ENCODE measurements around the gene SYNGR1.
A peak's percentile ranks its signal among the peaks of the same experiment; 100 is the strongest.

SYNGR1 gene

DNA sequence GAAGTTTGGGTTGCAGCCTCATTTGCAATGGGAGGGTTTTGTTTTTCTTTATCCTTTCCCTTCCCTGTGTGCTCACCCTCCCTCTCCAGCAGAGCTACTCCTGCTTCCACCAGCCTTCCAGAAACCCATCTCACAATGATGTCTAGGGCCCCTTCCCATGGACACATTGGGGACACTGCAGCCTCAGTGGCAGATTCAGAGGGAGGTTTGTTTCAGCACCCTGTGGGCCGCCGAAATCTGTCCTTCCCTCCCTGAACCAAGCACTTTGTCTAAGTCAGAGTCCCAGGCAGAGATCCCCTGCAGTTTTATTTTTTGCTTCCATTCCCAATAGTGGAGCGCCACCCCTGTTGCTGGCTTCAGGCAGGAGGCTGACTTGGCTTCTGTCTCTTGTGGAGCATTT, 8.6 kb upstream of the SYNGR1 start:
- POLR2A ChIA-PET, result no interaction called here

DNA sequence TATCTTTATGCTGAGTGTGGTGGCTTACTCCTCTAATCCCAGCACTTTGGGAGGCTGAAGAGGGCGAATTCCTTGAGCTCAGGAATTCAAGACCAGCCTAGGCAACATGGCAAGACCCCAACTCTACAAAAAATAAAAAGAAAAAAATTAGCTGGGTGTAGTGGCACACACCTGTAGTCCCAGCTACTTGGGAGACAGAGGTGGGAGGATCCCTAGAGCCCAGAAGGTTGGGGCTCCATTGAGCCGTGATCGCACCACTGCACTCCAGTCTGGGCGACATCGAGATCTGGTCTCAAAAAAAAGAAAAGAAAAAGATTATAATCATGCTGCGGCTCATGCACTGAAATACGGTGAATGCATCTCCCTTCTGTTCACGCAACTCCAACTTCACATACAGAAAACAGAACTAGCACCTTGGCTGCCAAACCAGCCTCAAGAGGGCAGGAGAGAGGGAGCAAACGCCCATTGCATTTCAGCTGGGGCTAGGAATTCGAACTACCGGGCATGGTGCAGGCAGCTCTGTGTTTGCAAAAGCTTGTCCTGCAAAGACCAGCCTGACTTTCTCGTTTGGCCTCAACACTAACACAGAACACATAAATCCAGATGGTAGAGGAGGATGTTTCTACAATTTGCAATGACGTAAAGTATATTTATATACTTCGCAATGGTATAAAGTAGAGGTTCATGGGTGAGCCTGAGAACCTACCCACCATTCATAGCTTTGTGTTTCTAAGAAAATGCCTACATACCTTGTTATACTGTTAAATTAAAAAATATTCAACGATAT, 6.3 kb upstream of the SYNGR1 start:
- peak; percentile 67 to 84 (median 79) for DNase-seq
- Histone ChIP-seq H3K4me3 (ENCODE audit: control insufficient read depth in 1 of 7, extremely low read depth in 1 of 7, insufficient read depth in 4 of 7, low read depth in 2 of 7, low read length in 6 of 7) (peak overlapping the region in 1 of 7 experiments; percentile 42), H3K4me1 (ENCODE audit: control extremely low read depth in 1 of 4, control insufficient read depth in 4 of 4, insufficient read depth in 4 of 4, low read length in 3 of 4) (peaks cover 0 to 9% (median 8%) of the 10 kb centered on the region in 4 experiments), H3K27me3 (replicated peaks in 2 of 5; ENCODE audit: control insufficient read depth in 4 of 5, insufficient read depth in 5 of 5, low read length in 4 of 5) (no peaks in the 10 kb centered on the region), H3K27ac (ENCODE audit: insufficient read depth in 1 of 2, low read depth in 1 of 2, low read length in 2 of 2, poor library complexity in 1 of 2, severe bottlenecking in 2 of 2) (no peak overlapping the region), H3K9me3 (ENCODE audit: control extremely low read depth in 1 of 5, control insufficient read depth in 4 of 5, insufficient read depth in 2 of 5, low read depth in 1 of 5, low read length in 4 of 5) (no peaks in the 10 kb centered on the region), H3K36me3 (ENCODE audit: control insufficient read depth in 4 of 4, insufficient read depth in 4 of 4, low read length in 3 of 4) (no peaks in the 10 kb centered on the region)
- 12% methylated on average over 8 of the region's 15 CpGs for WGBS (ENCODE audit: insufficient coverage)
- ChIA-PET CTCF (interaction anchor here (0.7 to 3.8 kb wide), 17 partner anchors 9 to 208 kb away, joined by 3 to 24 read pairs (median 5); partner anchors contain the start of genes ATF4, RPL3 and TAB1), POLR2A (interaction anchor here (0.7 kb wide), 1 partner anchor 615 kb away, joined by 3 read pairs; no protein-coding TSS in a partner anchor)

More for the DNA sequence above, 8.6 kb upstream of the SYNGR1 start:
- Histone ChIP-seq H3K27me3 (replicated peaks in 2 of 5; ENCODE audit: control insufficient read depth in 4 of 5, insufficient read depth in 5 of 5, low read length in 4 of 5) (no peaks in the 10 kb centered on the region), H3K4me3 (ENCODE audit: control insufficient read depth in 1 of 7, extremely low read depth in 1 of 7, insufficient read depth in 4 of 7, low read depth in 2 of 7, low read length in 6 of 7) (no peak overlapping the region), H3K4me1 (ENCODE audit: control extremely low read depth in 1 of 4, control insufficient read depth in 4 of 4, insufficient read depth in 4 of 4, low read length in 3 of 4) (peaks cover 0 to 8% (median 7%) of the 10 kb centered on the region in 4 experiments), H3K36me3 (ENCODE audit: control insufficient read depth in 4 of 4, insufficient read depth in 4 of 4, low read length in 3 of 4) (no peaks in the 10 kb centered on the region), H3K9me3 (ENCODE audit: control extremely low read depth in 1 of 5, control insufficient read depth in 4 of 5, insufficient read depth in 2 of 5, low read depth in 1 of 5, low read length in 4 of 5) (no peaks in the 10 kb centered on the region), H3K27ac (ENCODE audit: insufficient read depth in 1 of 2, low read depth in 1 of 2, low read length in 2 of 2, poor library complexity in 1 of 2, severe bottlenecking in 2 of 2) (no peak overlapping the region)
- no peak for DNase-seq
- WGBS (ENCODE audit: insufficient coverage), result 93% methylated on average over 3 of the region's 3 CpGs
- CTCF ChIA-PET, result no interaction called here

DNA sequence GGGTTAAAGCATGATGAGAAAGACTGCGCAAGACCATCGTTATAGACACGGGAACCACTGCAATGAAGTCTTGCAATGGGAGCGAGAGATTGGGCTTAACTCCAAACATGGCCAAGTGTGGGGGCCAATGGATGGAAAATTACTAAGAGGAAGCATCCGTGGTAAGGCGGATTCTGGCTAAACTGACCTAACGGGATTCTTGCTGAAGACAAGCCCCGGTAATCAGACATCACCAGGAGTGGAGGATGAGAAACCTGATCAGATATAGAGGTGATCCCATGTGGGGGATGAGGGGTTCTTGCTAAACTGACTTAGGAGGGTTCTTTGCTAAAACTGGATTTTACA, 5.8 kb upstream of the SYNGR1 start:
- no peak overlapping the region for H3K27ac ChIP-seq (ENCODE audit: insufficient read depth in 1 of 2, low read depth in 1 of 2, low read length in 2 of 2, poor library complexity in 1 of 2, severe bottlenecking in 2 of 2)
- H3K4me1 ChIP-seq (ENCODE audit: control extremely low read depth in 1 of 4, control insufficient read depth in 4 of 4, insufficient read depth in 4 of 4, low read length in 3 of 4), result peaks cover 5 to 15% (median 14%) of the 10 kb centered on the region in 4 experiments
- H3K4me3 ChIP-seq (ENCODE audit: control insufficient read depth in 1 of 7, extremely low read depth in 1 of 7, insufficient read depth in 4 of 7, low read depth in 2 of 7, low read length in 6 of 7), result no peak overlapping the region
- no peaks in the 10 kb centered on the region for H3K36me3 ChIP-seq (ENCODE audit: control insufficient read depth in 4 of 4, insufficient read depth in 4 of 4, low read length in 3 of 4)
- 92% methylated on average over 8 of the region's 8 CpGs for WGBS (ENCODE audit: insufficient coverage)
- ChIA-PET CTCF (interaction anchor here (0.7 to 3.8 kb wide), 15 partner anchors 9 to 209 kb away, joined by 3 to 24 read pairs (median 5); partner anchors contain the start of genes ATF4, RPL3 and TAB1), POLR2A (interaction anchor here (0.7 kb wide), 1 partner anchor 615 kb away, joined by 3 read pairs; no protein-coding TSS in a partner anchor)
- DNase-seq, result no peak
- H3K27me3 ChIP-seq (replicated peaks in 2 of 5; ENCODE audit: control insufficient read depth in 4 of 5, insufficient read depth in 5 of 5, low read length in 4 of 5), result no peaks in the 10 kb centered on the region
- H3K9me3 ChIP-seq (ENCODE audit: control extremely low read depth in 1 of 5, control insufficient read depth in 4 of 5, insufficient read depth in 2 of 5, low read depth in 1 of 5, low read length in 4 of 5), result no peaks in the 10 kb centered on the region

DNA sequence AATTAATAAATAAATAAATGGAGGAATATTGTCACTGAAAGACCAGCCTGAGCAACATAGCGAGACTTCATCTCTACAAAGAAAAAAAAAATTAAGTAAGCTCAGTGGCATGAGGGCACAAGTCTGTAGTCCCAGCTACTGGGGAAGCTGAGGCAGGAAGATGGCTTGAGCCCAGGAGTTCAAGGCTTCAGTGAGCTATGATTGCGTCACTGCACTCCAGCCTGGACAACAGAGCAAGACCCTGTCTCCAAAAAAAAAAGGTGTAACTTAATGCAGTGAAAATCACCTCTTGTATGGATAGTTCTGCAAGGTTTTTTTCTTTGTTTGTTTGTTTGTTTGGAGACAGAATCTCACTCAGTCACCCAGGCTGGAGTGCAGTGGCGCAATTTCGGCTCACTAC, 4.6 kb upstream of the SYNGR1 start:
- no peaks in the 10 kb centered on the region for H3K36me3 ChIP-seq (ENCODE audit: control insufficient read depth in 4 of 4, insufficient read depth in 4 of 4, low read length in 3 of 4)
- no peaks in the 10 kb centered on the region for H3K9me3 ChIP-seq (ENCODE audit: control extremely low read depth in 1 of 5, control insufficient read depth in 4 of 5, insufficient read depth in 2 of 5, low read depth in 1 of 5, low read length in 4 of 5)
- ChIA-PET CTCF (interaction anchor here (1.0 to 3.8 kb wide), 5 partner anchors 13 to 167 kb away, joined by 3 to 24 read pairs (median 3); partner anchors contain the start of gene RPL3), POLR2A (interaction anchor here (0.5 to 0.6 kb wide), 2 partner anchors 26 to 53 kb away, joined by 3 to 5 read pairs; no protein-coding TSS in a partner anchor)
- no peaks in the 10 kb centered on the region for H3K27me3 ChIP-seq (replicated peaks in 2 of 5; ENCODE audit: control insufficient read depth in 4 of 5, insufficient read depth in 5 of 5, low read length in 4 of 5)
- 90% methylated on average over 2 of the region's 4 CpGs for WGBS (ENCODE audit: insufficient coverage)
- no peak for DNase-seq
- peaks cover 5 to 22% (median 19%) of the 10 kb centered on the region in 4 experiments for H3K4me1 ChIP-seq (ENCODE audit: control extremely low read depth in 1 of 4, control insufficient read depth in 4 of 4, insufficient read depth in 4 of 4, low read length in 3 of 4)
- no peak overlapping the region for H3K27ac ChIP-seq (ENCODE audit: insufficient read depth in 1 of 2, low read depth in 1 of 2, low read length in 2 of 2, poor library complexity in 1 of 2, severe bottlenecking in 2 of 2)
- no peak overlapping the region for H3K4me3 ChIP-seq (ENCODE audit: control insufficient read depth in 1 of 7, extremely low read depth in 1 of 7, insufficient read depth in 4 of 7, low read depth in 2 of 7, low read length in 6 of 7)

DNA sequence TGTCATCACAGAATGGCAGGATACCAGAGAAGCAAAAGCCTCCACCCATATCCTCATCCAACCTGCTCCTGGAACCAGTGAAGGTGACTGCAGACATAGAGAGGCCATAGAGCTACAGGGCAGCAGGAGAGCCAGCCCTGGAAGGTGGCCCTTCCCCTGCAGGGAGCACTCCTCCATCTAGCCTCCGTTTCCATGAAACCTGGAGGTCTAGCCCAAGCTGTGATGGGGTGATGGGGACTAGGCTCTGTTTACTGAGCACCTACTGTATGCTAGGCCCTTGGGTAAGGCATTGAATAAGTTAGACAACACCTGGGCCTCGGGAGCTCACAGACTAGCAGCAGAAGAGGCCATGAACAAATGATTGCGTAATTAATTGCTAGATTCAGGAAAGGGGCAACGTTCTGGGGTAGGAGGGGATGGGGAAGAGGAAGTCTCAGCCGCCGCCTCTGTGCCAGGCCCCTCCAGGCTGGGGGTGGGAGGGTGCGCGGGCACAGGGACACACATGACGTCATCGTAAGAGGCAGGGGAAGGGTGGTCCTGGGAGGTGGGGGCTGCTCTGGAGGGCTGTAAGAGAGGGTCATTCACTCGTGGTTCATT, 784 bp upstream of the SYNGR1 start:
- ChIA-PET POLR2A (interaction anchor here (2.2 kb wide), 1 partner anchor 30 kb away, joined by 11 read pairs; the partner anchor contains the start of gene RPL3), CTCF (interaction anchor here (0.6 to 1.4 kb wide), 8 partner anchors 15 to 180 kb away, joined by 3 to 4 read pairs (median 4); no protein-coding TSS in a partner anchor)
- Histone ChIP-seq H3K4me3 (ENCODE audit: control insufficient read depth in 1 of 7, extremely low read depth in 1 of 7, insufficient read depth in 4 of 7, low read depth in 2 of 7, low read length in 6 of 7) (peak overlapping the region; percentile 33 to 90 (median 77)), H3K27ac (ENCODE audit: insufficient read depth in 1 of 2, low read depth in 1 of 2, low read length in 2 of 2, poor library complexity in 1 of 2, severe bottlenecking in 2 of 2) (peak overlapping the region; percentile 62 to 82), H3K4me1 (ENCODE audit: control extremely low read depth in 1 of 4, control insufficient read depth in 4 of 4, insufficient read depth in 4 of 4, low read length in 3 of 4) (peaks cover 12 to 43% (median 37%) of the 10 kb centered on the region in 4 experiments), H3K27me3 (replicated peaks in 2 of 5; ENCODE audit: control insufficient read depth in 4 of 5, insufficient read depth in 5 of 5, low read length in 4 of 5) (no peaks in the 10 kb centered on the region), H3K9me3 (ENCODE audit: control extremely low read depth in 1 of 5, control insufficient read depth in 4 of 5, insufficient read depth in 2 of 5, low read depth in 1 of 5, low read length in 4 of 5) (no peaks in the 10 kb centered on the region), H3K36me3 (ENCODE audit: control insufficient read depth in 4 of 4, insufficient read depth in 4 of 4, low read length in 3 of 4) (peaks cover 0 to 7% (median 0%) of the 10 kb centered on the region in 4 experiments)
- DNase-seq, result peak; percentile 82 to 90 (median 89)
- WGBS (ENCODE audit: insufficient coverage), result 0% methylated on average over 10 of the region's 11 CpGs

DNA sequence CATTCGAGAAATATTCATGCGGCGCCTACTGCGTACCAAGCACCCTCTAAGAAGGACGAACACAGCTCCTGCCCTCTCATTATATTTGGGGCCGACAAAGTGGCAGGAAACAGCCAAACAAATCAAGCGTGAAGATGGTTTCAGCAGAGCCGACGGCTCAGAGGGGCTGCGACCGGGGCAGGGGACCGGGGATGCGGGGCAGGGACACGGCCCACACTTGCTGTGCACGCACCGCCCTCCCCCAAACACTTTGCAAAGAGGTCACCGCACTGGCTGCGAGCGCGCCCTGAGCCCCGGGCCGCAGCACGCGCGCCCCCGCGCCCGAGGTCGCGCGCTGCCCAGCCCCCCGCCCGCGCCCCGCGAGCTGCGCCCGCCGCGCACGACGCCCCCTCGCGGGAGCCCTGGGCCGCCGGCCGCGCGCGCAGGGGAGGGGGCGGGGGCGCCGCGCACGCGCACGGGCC, 255 bp upstream of the SYNGR1 start:
- POLR2A ChIA-PET, result interaction anchor here (0.7 to 2.2 kb wide), 2 partner anchors 31 to 82 kb away, joined by 3 to 11 read pairs; partner anchors contain the start of gene RPL3

More for the DNA sequence above, 255 bp upstream of the SYNGR1 start:
- peak; percentile 53 to 85 (median 78) for DNase-seq
- no peaks in the 10 kb centered on the region for H3K27me3 ChIP-seq (replicated peaks in 2 of 5; ENCODE audit: control insufficient read depth in 4 of 5, insufficient read depth in 5 of 5, low read length in 4 of 5)
- CTCF ChIA-PET, result interaction anchor here (0.6 to 1.6 kb wide), 9 partner anchors 14 to 179 kb away, joined by 3 to 5 read pairs (median 4); no protein-coding TSS in a partner anchor
- peaks cover 0 to 7% (median 0%) of the 10 kb centered on the region in 4 experiments for H3K36me3 ChIP-seq (ENCODE audit: control insufficient read depth in 4 of 4, insufficient read depth in 4 of 4, low read length in 3 of 4)
- H3K4me3 ChIP-seq (ENCODE audit: control insufficient read depth in 1 of 7, extremely low read depth in 1 of 7, insufficient read depth in 4 of 7, low read depth in 2 of 7, low read length in 6 of 7), result peak overlapping the region; percentile 56 to 90 (median 77)
- WGBS (ENCODE audit: insufficient coverage), result 0% methylated on average over 54 of the region's 57 CpGs
- no peaks in the 10 kb centered on the region for H3K9me3 ChIP-seq (ENCODE audit: control extremely low read depth in 1 of 5, control insufficient read depth in 4 of 5, insufficient read depth in 2 of 5, low read depth in 1 of 5, low read length in 4 of 5)
- H3K27ac ChIP-seq (ENCODE audit: insufficient read depth in 1 of 2, low read depth in 1 of 2, low read length in 2 of 2, poor library complexity in 1 of 2, severe bottlenecking in 2 of 2), result peak overlapping the region; percentile 62 to 82
- peaks cover 12 to 43% (median 37%) of the 10 kb centered on the region in 4 experiments for H3K4me1 ChIP-seq (ENCODE audit: control extremely low read depth in 1 of 4, control insufficient read depth in 4 of 4, insufficient read depth in 4 of 4, low read length in 3 of 4)
